K562 (cell line): ENCODE data around the gene SMIM3. TPM values are rescaled to one million over a fixed set of nuclear protein-coding genes. Genes with fewer than 3 reads are reported as not detected.

Experiments
- ATAC-seq: fragments of 200-7000 bp; cut with Tn5 transposase; 3 replicates; pipeline ENCODE4 v1.9.1; 2020; ENCODE audit warnings: moderate library complexity
- BruUV-seq: library from RNA; stranded (reverse); fragments of 400-500 nt; replicated peaks from 2 replicates; lab custom pipeline; 2021; lab: Mats Ljungman, UMichigan
- CTCF ChIA-PET: fragments of 300-600 bp; formaldehyde crosslinking; extraction: SDS; loops from one replicate; lab custom pipeline; 2021; ENCODE audit warnings: low intra/inter-chr PET ratio; lab: Yijun Ruan, JAX
- POLR2A ChIA-PET: fragments of 300-600, 350-650 bp; sonication (Branson Sonifier 250); formaldehyde crosslinking; extraction: SDS; loops from one replicate; lab custom pipeline; 2021; ENCODE audit warnings: antibody characterized with exemption, inconsistent platforms; lab: Yijun Ruan, JAX
- DNase-seq, 4 experiments: peaks; one replicate each; pipeline versions ENCODE4 v3.0.0 to v3.0.0-alpha.2; 2011 to 2018; ENCODE audit warnings: low spot score in 3 of 4, mixed read lengths in 3 of 4; ENCODE audit errors: extremely low read depth in 1 of 4
- FAIRE-seq: peaks from 2 replicates; lab custom pipeline; 2011; peaks lifted over from hg19 to GRCh38; lab: Jason Lieb, UNC
- H2AFZ ChIP-seq: 2 replicates; pipeline ENCODE4 v1.6.0; 2011; ENCODE audit warnings: low read depth, low read length, control low read depth, inconsistent platforms
- H3K27ac ChIP-seq: fragments of 200-600 bp; 3 replicates; pipeline ENCODE4 v1.8.0; 2011; ENCODE audit warnings: low read depth, mild to moderate bottlenecking, control low read depth, inconsistent platforms, low read length, moderate library complexity, mixed read lengths; ENCODE audit errors: extremely low read depth
- H3K27me3 ChIP-seq, 2 experiments: fragments of 300-600 bp in 1 of 2; 2 replicates in 1 of 2; 3 replicates in 1 of 2; pipeline versions ENCODE4 v1.6.0 to v1.8.0; 2011; ENCODE audit warnings: inconsistent platforms in 2 of 2, low read length in 2 of 2, mild to moderate bottlenecking in 1 of 2, mixed read lengths in 1 of 2, moderate library complexity in 1 of 2; ENCODE audit not compliant: control insufficient read depth in 2 of 2, insufficient read depth in 2 of 2
- H3K36me3 ChIP-seq: fragments of 300-600 bp; 3 replicates; pipeline ENCODE4 v1.8.0; 2011; ENCODE audit warnings: mild to moderate bottlenecking, low read length, inconsistent platforms; ENCODE audit not compliant: control insufficient read depth, insufficient read depth
- H3K4me1 ChIP-seq, 2 experiments: fragments of 200-600 bp in 1 of 2; replicated peaks in 1 of 2; 2 replicates in 1 of 2; 3 replicates in 1 of 2; pipeline versions ENCODE4 v1.5.1 to v1.8.0; 2011; ENCODE audit warnings: inconsistent platforms in 2 of 2, low read length in 2 of 2, mild to moderate bottlenecking in 1 of 2, mixed read lengths in 1 of 2, moderate library complexity in 1 of 2; ENCODE audit not compliant: control insufficient read depth in 2 of 2, insufficient read depth in 2 of 2
- H3K4me2 ChIP-seq: 2 replicates; pipeline ENCODE4 v1.6.1; 2011; ENCODE audit warnings: low read length, control low read depth, inconsistent platforms, mixed read lengths; ENCODE audit not compliant: insufficient read depth
- H3K4me3 ChIP-seq: fragments of 200-600 bp; sonication (generic), shearing (Covaris generic); 2 replicates; pipeline ENCODE4 v1.5.1; 2016; ENCODE audit warnings: control low read depth, inconsistent platforms
- H3K79me2 ChIP-seq: fragments of 200-600 bp; 3 replicates; pipeline ENCODE4 v1.8.0; 2011; ENCODE audit warnings: low read length, inconsistent platforms; ENCODE audit not compliant: control insufficient read depth, insufficient read depth
- H3K9ac ChIP-seq, 2 experiments: 2 replicates each; pipeline versions ENCODE4 v1.6.0 to v1.6.1; 2011; ENCODE audit warnings: low read depth in 2 of 2, low read length in 2 of 2, control low read depth in 1 of 2, inconsistent platforms in 1 of 2, mild to moderate bottlenecking in 1 of 2, mixed read lengths in 1 of 2; ENCODE audit not compliant: insufficient read depth in 1 of 2
- H3K9me1 ChIP-seq: one replicate; pipeline ENCODE4 v1.6.0; 2011; ENCODE audit warnings: inconsistent platforms, mild to moderate bottlenecking, low read length, moderate library complexity; ENCODE audit not compliant: control insufficient read depth, insufficient read depth
- H3K9me3 ChIP-seq: replicated peaks from 2 replicates; pipeline ENCODE4 v1.5.1; 2011; ENCODE audit warnings: low read depth, low read length, inconsistent platforms; ENCODE audit not compliant: control insufficient read depth, insufficient read depth
- H4K20me1 ChIP-seq: replicated peaks from 2 replicates; pipeline ENCODE4 v1.6.1; 2011; ENCODE audit warnings: low read length, inconsistent platforms, mixed read lengths; ENCODE audit not compliant: control insufficient read depth, insufficient read depth
- CEBPG ChIP-seq, 3 experiments: fragments of 200-800 bp in 1 of 3; sonication (Bioruptor generic) in 1 of 3; sonication (generic) in 1 of 3; formaldehyde crosslinking in 1 of 3; IDR thresholded peaks in 2 of 3; conservative IDR thresholded peaks in 1 of 3; 2 replicates each; pipeline versions ENCODE4 v1.6.1 to v1.8.0; 2016 to 2022; ENCODE audit warnings: missing compliant biosample characterization in 2 of 3, missing genetic modification characterization in 2 of 3, mild to moderate bottlenecking in 1 of 3, missing genetic modification reagents in 1 of 3
- CHCHD3 ChIP-seq: fragments of 250-450 bp; sonication (Bioruptor Pico); IDR thresholded peaks from 2 replicates; pipeline ENCODE4 v2.1.2; 2022; ENCODE audit warnings: mild to moderate bottlenecking
- HDAC3 ChIP-seq: fragments of 450-650 bp; IDR thresholded peaks from 2 replicates; pipeline ENCODE4 v1.6.1; 2018; ENCODE audit warnings: borderline replicate concordance, mild to moderate bottlenecking, moderate library complexity; ENCODE audit not compliant: partially characterized antibody
- NFRKB ChIP-seq: fragments of 450-650 bp; IDR thresholded peaks from 2 replicates; pipeline ENCODE4 v1.6.1; 2016; ENCODE audit warnings: low read depth
- NR2C2 ChIP-seq, 2 experiments: fragments of 200-800 bp in 1 of 2; sonication (Bioruptor generic) in 1 of 2; sonication (generic) in 1 of 2; formaldehyde crosslinking in 1 of 2; IDR thresholded peaks; 2 replicates each; pipeline versions ENCODE4 v1.6.1 to v1.8.0; 2016 to 2022; ENCODE audit warnings: mild to moderate bottlenecking in 1 of 2, missing compliant biosample characterization in 1 of 2, missing genetic modification characterization in 1 of 2, missing genetic modification reagents in 1 of 2
- RFX7 ChIP-seq: fragments of 250-450 bp; sonication (Bioruptor Pico); IDR thresholded peaks from 2 replicates; pipeline ENCODE4 v1.5.1; 2021; ENCODE audit warnings: mild to moderate bottlenecking
- TAF1 ChIP-seq: IDR thresholded peaks from 2 replicates; pipeline ENCODE4 v1.6.1; 2011; ENCODE audit warnings: mild to moderate bottlenecking, low read length, moderate library complexity; ENCODE audit not compliant: insufficient read depth, control insufficient read depth, severe bottlenecking; ENCODE audit errors: extremely low read depth
- U2AF2 ChIP-seq: fragments of 200-400 bp; formaldehyde crosslinking; optimal IDR thresholded peaks from 2 replicates; pipeline ENCODE3; 2017; ENCODE audit warnings: low read depth, mild to moderate bottlenecking, low read length
- XRCC5 ChIP-seq: fragments of 200-400 bp; formaldehyde crosslinking; IDR thresholded peaks from 2 replicates; pipeline ENCODE4 v1.6.1; 2017; ENCODE audit warnings: low read depth, mild to moderate bottlenecking, low read length
- ZNF764 ChIP-seq: fragments of 250-450 bp; sonication (Bioruptor Pico); IDR thresholded peaks from 2 replicates; pipeline ENCODE4 v1.4.0; 2020; ENCODE audit warnings: low read depth, mild to moderate bottlenecking, moderate library complexity
- WGBS: fragments of 100-300 bp; shearing (Covaris generic); methylation state at CpG from one replicate; pipeline ENCODE4 v1.1.6; 2016; ENCODE audit warnings: low coverage, mixed read lengths; ENCODE audit not compliant: insufficient coverage; ENCODE audit errors: missing lambda C conversion rate; 5-methylcytosine and 5-hydroxymethylcytosine counted together
- in situ Hi-C: fragments of 300-500 bp; cut with MboI; formaldehyde crosslinking; loops from 4 replicates; pipeline ENCODE4 v1.15.0; 2018; ENCODE audit warnings: inconsistent platforms, mixed read lengths
- intact Hi-C: fragments of 100-400 bp; cut with micrococcal nuclease; formaldehyde crosslinking; loops from 2 replicates; pipeline ENCODE4 v1.14.2; 2022
- polyA plus RNA-seq, 8 experiments: library from polyadenylated mRNA; depleted of rRNA in 4 of 8; stranded (reverse) in 5 of 8; unstranded in 3 of 8; fragments of >200 nt; fragmentation: Nextera tagmentation in 2 of 8; fragmentation: Illumina TruSeq in 1 of 8; extraction: Ambion mirVana in 2 of 8; extraction: Trizol in 1 of 8; gene quantifications; 2 replicates each; pipeline versions ENCODE4 v1.2.1 to v1.2.3, GENCODE V29; 2011 to 2014; ENCODE audit warnings: inconsistent platforms in 1 of 8, missing spikeins in 1 of 8
- total RNA-seq, 7 experiments: library from RNA; depleted of rRNA in 6 of 7; stranded (reverse); fragments of >200 nt in 6 of 7; fragmentation: Illumina TruSeq in 2 of 7; extraction: Trizol in 2 of 7; gene quantifications; 2 replicates each; pipeline versions ENCODE4 v1.2.1 to v1.2.3, GENCODE V29; 2011 to 2021; ENCODE audit warnings: low replicate concordance in 1 of 7
- TF ChIP-seq, protein P1 (sequence below), 2 experiments: fragments of 450-650 bp in 1 of 2; sonication (generic) in 1 of 2; formaldehyde crosslinking in 1 of 2; IDR thresholded peaks in 1 of 2; conservative IDR thresholded peaks in 1 of 2; 2 replicates each; pipeline versions ENCODE4 v1.6.1 to v1.8.1; 2016 to 2023; ENCODE audit warnings: mild to moderate bottlenecking in 2 of 2, moderate library complexity in 2 of 2, inconsistent platforms in 1 of 2, missing genetic modification reagents in 1 of 2
- TF ChIP-seq, protein P2 (sequence below): fragments of 250-450 bp; sonication (Bioruptor Pico); IDR thresholded peaks from 2 replicates; pipeline ENCODE4 v1.8.0; 2021; ENCODE audit warnings: moderate library complexity, mild to moderate bottlenecking, inconsistent platforms
- TF ChIP-seq, protein P3 (sequence below): fragments of 250-450 bp; sonication (Bioruptor Pico); IDR thresholded peaks from 2 replicates; pipeline ENCODE4 v1.8.0; 2022; ENCODE audit warnings: inconsistent platforms

Gene SMIM3
- total and polyA plus RNA-seq, 9 of the 15 experiments (the other 6 are each of a cell fraction or from before 2014, with no cell fraction given): 4.1 to 27.7 (median 13.6) TPM

DNA sequence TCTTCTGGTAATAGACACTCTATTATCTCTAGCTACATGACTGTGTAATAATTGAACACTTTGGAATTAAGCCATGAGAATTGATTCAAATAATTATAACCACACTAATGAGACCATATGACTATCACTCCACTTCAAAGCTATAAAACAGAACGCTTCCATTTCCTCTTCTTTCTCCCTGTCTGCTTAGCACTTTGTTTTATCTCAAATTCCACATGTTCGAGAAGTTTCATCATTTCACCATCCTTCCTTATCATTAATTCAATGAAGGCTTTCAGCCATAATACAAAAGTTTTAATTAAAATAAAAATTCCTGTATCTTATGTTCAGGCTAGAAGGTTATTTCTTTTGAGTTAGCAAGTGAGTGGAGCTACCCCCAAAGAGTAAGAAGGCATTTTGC lies 12.3 kb upstream of the SMIM3 start (continued):
- TF ChIP-seq, protein P1, sequence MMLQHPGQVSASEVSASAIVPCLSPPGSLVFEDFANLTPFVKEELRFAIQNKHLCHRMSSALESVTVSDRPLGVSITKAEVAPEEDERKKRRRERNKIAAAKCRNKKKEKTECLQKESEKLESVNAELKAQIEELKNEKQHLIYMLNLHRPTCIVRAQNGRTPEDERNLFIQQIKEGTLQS (IDR thresholded peaks at IDR 0.05): peak; percentile 56; the same call in 1 of the 2 replicates
- TF ChIP-seq, protein P1 (CRISPR knock-in tag; conservative IDR thresholded peaks at IDR 0.05): no peak
- no peak for TF ChIP-seq CEBPG (CRISPR knock-in tag; IDR thresholded peaks at IDR 0.05)
- peak in 1 of 2 experiments; percentile 51; a peak in 2 of 4 replicates for TF ChIP-seq CEBPG (tag; conservative IDR thresholded peaks at IDR 0.05 in 1 of 2, IDR thresholded peaks at IDR 0.05 in 1 of 2)
- TF ChIP-seq, all 486 proteins: peak for 13

DNA sequence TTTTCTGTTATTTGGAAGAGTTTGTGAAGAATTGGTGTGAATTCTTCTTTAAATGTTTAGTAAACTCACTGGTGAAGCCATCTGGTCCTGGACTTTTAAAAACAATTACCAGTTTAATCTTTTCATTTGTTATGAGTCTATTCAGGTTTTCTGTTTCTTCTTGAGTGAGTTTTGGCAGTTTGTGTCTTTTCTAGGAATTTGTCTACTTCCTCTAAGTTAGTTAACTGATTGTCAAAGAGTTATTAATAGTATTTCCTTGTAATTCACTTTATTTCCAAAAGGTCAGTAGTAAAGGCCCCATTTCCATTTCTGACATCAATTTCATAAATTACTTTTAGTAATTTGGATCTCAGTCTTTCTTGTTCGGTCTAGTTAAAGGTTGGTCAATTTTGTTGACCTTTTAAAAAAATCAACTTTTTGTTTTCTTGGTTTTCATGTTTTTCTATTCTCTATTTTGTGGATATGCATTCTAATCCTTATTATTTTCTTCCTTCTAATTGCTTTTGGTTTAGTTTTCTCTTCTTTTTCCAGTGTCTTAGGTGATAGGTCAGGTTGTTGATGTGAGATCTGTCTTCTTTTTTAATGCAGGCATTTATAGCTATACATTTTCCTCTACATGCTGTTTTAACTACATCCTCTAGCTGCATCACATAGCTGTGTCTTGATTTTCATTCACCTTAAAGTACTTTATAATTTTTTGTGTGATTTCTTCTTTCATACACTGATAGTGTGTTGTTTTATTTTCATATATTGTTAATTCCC lies 7.3 kb upstream of the SMIM3 start:
- Histone ChIP-seq H3K4me2 (no peak overlapping the region), H3K9me3 (no peaks in the 10 kb centered on the region), H3K36me3 (no peaks in the 10 kb centered on the region), H3K27me3 (no peaks in the 10 kb centered on the region), H3K4me3 (no peak overlapping the region), H4K20me1 (no peaks in the 10 kb centered on the region), H3K9ac (no peak overlapping the region), H3K27ac (peak overlapping the region; percentile 63; the same call in 1 of the 3 replicates), H3K79me2 (no peaks in the 10 kb centered on the region), H2AFZ (peak overlapping the region; percentile 66), H3K4me1 (peaks cover 17 to 31% of the 10 kb centered on the region in 2 experiments), H3K9me1 (no peaks in the 10 kb centered on the region)
- ChIA-PET CTCF (no interaction called here), POLR2A (interaction anchor here (0.6 kb wide), 1 partner anchor 431 kb away, joined by 3 read pairs; no protein-coding TSS in a partner anchor)
- WGBS: 10% methylated on average over 1 of the region's 1 CpG
- in situ Hi-C loops (no loop called here), intact Hi-C loops (loop anchor here (10.0 kb wide), 1 partner anchor 316 kb away; no protein-coding TSS in a partner anchor)
- FAIRE-seq (no peak), DNase-seq (no peak), ATAC-seq (no peak)
- BruUV-seq: no TSS peak
- TF ChIP-seq NR2C2 (CRISPR knock-in tag; IDR thresholded peaks at IDR 0.05) (no peak), NR2C2 (tag; IDR thresholded peaks at IDR 0.05) (no peak), U2AF2 (no peak), ZNF764 (CRISPR knock-in tag) (no peak), XRCC5 (no peak), RFX7 (CRISPR knock-in tag) (no peak), CHCHD3 (no peak), TAF1 (no peak), HDAC3 (no peak), NFRKB (peak; percentile 44; the same call in 1 of the 2 replicates)
- TF ChIP-seq, protein P2, sequence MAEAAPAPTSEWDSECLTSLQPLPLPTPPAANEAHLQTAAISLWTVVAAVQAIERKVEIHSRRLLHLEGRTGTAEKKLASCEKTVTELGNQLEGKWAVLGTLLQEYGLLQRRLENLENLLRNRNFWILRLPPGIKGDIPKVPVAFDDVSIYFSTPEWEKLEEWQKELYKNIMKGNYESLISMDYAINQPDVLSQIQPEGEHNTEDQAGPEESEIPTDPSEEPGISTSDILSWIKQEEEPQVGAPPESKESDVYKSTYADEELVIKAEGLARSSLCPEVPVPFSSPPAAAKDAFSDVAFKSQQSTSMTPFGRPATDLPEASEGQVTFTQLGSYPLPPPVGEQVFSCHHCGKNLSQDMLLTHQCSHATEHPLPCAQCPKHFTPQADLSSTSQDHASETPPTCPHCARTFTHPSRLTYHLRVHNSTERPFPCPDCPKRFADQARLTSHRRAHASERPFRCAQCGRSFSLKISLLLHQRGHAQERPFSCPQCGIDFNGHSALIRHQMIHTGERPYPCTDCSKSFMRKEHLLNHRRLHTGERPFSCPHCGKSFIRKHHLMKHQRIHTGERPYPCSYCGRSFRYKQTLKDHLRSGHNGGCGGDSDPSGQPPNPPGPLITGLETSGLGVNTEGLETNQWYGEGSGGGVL (CRISPR knock-in tag): no peak
- TF ChIP-seq, protein P3, sequence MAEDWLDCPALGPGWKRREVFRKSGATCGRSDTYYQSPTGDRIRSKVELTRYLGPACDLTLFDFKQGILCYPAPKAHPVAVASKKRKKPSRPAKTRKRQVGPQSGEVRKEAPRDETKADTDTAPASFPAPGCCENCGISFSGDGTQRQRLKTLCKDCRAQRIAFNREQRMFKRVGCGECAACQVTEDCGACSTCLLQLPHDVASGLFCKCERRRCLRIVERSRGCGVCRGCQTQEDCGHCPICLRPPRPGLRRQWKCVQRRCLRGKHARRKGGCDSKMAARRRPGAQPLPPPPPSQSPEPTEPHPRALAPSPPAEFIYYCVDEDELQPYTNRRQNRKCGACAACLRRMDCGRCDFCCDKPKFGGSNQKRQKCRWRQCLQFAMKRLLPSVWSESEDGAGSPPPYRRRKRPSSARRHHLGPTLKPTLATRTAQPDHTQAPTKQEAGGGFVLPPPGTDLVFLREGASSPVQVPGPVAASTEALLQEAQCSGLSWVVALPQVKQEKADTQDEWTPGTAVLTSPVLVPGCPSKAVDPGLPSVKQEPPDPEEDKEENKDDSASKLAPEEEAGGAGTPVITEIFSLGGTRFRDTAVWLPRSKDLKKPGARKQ (CRISPR knock-in tag): no peak
